A673 (cell line): ENCODE data around the gene RAB3C.

Source experiments
- EZH2 ChIP-seq: fragments of 200-600 bp; sonication (generic); IDR thresholded peaks from 2 replicates; pipeline ENCODE4 v1.6.1; 2017; ENCODE audit warnings: borderline replicate concordance, low read depth, mild to moderate bottlenecking, mixed read lengths, antibody characterized with exemption, low read length; ENCODE audit not compliant: poor library complexity, severe bottlenecking
- TF ChIP-seq, protein P1 (sequence below): fragments of 300-800, 200-600 bp; sonication (generic); conservative IDR thresholded peaks from 2 replicates; pipeline ENCODE4 v1.5.1; 2017; ENCODE audit warnings: low read depth, mild to moderate bottlenecking, antibody characterized with exemption, low read length, moderate library complexity, mixed read lengths

DNA sequence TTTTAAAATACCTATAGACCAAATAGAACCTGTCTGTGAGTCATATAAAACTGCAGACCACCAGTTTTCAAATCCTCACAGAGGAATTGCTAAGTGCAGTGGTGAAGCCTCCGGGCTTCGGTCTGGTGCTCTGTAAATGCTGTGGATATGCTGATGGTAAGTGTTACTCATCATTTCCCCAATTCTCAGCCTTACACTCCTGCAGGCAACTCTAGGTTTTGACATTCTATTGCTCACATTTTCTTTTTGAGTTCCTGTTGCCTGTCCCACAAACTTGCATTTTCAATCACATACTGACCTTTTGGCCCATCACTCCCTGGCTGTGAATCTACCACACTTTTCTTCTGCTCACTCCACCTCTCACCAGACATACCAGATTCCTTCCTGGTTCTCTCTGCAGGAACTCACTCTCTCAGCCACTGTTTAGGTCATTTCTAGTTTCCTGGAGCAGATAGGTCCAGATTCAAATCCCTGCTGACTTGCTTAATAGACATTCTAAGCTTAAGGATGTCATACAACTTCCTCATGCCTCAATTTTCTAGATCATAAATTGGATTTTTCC is 192.9 kb downstream of the RAB3C start:
- TF ChIP-seq, protein P1, sequence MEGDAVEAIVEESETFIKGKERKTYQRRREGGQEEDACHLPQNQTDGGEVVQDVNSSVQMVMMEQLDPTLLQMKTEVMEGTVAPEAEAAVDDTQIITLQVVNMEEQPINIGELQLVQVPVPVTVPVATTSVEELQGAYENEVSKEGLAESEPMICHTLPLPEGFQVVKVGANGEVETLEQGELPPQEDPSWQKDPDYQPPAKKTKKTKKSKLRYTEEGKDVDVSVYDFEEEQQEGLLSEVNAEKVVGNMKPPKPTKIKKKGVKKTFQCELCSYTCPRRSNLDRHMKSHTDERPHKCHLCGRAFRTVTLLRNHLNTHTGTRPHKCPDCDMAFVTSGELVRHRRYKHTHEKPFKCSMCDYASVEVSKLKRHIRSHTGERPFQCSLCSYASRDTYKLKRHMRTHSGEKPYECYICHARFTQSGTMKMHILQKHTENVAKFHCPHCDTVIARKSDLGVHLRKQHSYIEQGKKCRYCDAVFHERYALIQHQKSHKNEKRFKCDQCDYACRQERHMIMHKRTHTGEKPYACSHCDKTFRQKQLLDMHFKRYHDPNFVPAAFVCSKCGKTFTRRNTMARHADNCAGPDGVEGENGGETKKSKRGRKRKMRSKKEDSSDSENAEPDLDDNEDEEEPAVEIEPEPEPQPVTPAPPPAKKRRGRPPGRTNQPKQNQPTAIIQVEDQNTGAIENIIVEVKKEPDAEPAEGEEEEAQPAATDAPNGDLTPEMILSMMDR = no peak
- no peak for TF ChIP-seq EZH2
